Limb (tissue), 2 donors: Measurements from ENCODE around the gene TMEM255B.

Source experiments
- DNase-seq, 2 donors: peaks; one replicate each; pipeline ENCODE4 v3.0.0-alpha.2; 2016; ENCODE audit errors: extremely low spot score in 2 of 2

The TMEM255B gene

DNA sequence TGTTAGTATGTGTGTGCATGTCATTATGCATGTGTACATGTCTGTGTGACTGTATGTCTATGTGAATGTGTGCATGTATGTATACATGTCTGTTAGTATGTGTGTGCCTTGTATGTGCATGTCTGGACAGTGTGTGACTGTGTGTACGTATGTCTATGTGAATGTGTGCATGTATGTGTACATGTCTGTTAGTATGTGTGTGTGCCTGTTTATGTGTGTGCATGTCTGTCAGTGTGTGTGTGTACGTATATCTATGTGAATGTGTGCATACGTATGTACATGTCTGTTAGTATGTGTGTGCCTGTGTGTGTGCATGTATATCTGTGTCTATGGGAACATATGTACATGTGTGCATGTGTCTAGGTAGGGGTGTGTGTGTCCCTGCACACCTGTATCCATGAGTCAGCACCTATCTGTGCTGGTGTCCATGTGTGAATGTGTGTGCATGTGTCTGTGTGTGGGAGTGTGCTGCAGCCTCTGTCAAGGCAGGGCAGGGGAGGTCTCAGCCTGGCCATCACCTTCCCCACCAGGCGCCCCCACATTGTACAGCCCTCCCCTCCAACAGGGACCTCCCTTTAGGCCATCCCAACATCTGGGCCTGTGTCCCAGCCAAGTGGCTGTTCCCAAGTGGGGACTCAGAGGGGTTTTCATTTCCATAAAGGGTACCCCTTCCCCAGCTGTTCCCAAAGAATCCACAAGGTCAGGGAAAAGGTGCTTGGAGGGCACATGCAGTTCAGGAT, 100.5 kb downstream of the TMEM255B start:
- DNase-seq, result peak in 1 of 2 donors; percentile 18

DNA sequence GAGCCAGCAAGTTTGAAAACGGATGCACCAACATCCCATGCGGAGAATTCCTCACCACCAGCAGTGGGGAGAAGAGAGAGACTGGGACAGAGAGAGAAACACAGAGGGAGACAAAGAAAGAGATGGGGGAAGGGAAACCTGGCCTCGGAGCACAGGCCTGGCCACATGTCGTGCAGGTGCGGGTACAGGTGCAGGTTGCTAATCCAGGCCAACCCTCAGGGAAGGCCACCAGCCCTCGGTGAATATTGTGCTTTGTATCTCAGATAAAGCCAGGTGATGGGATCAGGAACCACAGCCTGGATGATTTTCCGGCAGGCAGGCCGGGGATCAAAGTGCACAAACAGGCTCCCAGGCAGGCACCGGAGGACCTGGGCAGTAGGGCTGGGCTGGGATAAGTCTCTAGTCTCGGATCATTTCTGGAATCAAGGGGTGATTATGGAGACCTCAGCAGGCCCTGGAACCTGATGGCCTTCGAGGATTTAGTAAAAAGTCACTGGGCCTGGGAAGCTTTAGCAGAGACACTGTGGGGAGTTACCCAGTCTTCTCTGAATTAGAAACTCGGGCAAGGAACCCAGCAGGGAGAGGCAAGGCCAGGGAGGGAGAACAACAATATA, 101.1 kb downstream of the TMEM255B start:
- DNase-seq, result peak in 1 of 2 donors; percentile 8

DNA sequence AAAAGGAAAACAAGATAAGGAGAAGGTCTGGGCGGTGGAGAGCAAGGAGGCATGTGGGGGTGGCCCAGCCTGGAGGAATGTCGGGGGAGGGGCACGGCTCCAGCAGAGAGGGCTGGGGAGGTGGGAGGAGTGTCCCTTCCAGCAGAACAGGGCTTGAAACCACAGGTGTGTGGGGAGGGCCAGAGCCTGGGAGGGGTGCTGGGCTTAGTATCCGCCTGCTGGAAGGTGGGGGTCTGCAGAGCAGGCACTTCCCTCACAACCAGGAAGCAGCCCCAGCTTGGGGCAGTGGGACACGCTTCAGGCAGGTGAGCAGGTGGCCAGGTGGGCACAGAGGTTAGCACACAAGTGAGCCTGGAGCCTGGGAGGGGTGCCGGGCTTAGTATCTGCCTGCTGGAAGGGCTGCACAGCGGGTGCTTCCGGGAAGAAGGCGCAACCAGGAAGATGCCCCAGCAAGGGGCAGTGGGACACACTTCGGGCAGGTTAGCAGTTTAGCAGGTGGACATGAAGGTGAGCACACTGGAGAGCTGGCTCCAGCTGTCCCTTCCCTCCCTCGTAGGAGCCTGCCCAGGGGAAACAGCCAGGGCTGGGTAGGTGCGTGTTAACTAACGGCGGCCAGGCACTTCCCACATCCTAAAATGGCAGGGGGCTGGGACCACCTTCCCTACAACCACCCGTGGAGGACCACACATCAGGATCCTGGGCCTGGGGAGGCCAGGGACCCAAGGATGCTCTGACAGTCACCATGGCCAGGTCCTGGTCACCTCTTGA, 101.8 kb downstream of the TMEM255B start:
- DNase-seq, result no peak

DNA sequence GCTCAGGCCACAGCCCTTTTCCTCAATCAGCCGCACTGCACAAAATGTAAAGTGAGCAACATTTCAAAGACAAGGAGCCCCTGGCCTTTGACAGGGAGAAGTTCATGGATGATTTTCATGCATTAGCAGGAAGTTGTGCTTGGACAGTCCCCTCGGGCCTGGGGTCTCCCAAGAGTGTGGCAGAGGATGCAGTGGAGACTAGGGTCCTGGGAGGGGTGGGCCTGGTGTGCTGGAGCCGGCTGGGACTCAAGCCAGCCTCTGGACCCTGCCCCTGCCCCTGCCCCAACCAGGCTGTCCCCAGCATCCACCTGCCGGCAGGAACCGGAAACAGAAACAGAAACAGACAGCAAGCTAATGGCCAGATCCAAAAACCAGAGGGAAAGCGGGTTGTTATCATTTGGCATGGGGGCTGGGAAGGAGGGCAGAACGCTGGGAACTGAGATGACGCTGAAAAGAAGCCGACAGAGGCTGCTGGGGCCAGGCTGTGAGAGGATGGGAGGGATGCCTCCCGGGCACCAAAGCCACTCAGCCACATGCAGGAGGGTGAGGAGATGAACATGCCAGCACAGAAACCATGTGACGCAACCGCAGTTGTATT, 102.5 kb downstream of the TMEM255B start:
- no peak for DNase-seq

DNA sequence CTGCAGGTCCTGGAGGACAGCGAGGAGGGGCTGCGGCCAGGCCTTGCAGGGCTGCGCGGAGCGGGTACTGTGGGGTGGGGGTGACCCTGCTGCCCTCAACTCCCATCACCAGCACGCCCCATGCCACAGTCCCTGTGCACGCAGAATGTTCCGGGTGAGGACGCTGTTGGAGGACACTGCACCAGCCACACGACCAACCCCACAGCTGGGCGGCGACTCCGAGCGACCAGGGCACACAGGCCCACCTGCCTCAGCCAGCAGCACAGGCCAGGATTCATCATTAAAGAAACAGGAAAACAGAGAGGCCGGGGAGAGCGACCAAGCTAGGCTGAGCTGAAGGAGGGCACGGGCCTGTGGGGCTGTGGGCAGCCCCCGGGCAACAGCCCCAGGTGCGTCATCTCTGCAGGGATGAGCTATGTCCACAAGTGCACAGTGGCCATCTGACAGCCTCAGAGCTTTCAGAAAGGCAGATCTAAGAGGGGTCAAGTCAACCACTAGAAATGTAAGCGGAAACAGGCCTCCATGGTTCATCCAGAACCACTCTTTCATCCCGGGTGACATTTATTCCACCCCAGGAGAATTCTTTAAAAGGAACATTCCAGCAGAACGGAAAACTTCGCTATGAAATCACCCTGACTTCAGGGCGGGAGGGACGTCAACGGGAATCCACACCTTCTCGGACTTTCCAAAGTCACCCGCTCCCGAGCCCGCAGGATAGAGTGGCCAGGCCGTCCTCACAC, 103.3 kb downstream of the TMEM255B start:
- DNase-seq, result no peak

DNA sequence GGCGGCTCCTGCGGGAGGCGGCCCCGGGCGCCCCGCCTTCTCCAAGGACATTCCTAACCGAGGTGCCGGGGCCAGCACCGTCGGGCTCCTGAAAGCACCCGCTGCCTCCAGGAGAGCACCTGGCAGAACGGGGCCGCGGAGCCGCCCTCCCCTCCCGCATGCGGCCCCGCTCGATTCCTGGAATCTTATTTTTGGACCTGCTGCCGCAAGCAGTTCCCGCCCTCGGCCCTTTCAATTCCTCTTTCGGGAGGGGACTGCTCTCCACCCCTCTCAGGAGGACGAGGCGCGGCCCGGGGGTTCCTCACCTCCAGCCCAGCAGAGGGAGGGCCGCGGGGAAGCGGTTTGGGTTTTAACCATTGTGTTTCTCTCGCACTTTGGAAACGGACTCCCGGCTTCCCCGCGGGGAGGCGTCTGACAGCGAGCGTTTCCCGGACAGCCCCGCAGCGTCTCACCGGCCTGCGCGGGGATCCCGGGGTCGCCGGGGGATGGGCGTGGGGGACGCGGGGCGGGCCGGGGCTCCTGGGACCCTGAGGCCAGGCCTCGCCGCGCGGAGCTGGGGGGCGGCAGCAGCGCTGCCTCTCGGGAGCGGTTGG, 104.0 kb downstream of the TMEM255B start:
- peak; percentile 33 to 63 for DNase-seq

DNA sequence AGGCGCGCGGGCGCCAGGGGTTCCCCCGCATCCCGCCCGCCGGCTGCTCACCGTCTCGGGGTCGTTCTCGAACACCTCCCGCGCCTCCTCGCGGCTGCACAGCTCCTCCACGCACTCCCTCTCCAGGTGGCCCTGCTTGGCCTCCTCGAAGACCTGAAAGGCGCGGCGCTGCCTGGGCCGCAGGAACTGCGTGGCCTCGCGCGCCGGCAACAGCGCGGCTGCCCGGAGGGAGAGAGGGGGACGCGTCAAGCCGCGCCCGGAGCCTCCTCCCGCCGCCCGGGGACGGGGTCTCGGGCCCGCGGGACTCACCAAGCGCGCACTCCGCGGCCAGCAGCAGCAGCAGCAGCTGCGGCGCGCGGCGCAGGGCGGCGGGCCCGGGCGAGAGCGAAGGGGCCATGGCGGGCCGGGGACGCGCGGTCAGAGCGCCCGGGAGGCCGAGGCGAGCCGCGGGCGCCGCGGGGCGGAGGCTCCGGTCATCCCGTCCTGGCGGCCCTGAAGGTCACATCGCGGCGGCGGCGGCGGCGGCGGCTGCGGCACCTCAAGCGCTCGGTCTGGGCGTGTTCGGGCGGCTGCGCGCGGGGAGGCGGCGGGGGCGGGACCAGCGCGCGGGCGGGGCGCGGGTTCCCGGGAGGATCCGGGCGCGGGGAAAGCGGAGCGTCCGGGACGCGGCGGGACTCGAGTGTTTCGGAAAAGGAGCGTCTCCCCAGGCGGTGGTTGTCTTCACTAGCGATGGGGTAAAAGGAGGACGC, 104.7 kb downstream of the TMEM255B start, which contains the start of gene GAS6:
GAS6 (minus strand) TSS at position 553 of the 749 bp plus-strand sequence; CDS start at position 397, 156 bp downstream.
- peak in 1 of 2 donors; percentile 73 for DNase-seq

DNA sequence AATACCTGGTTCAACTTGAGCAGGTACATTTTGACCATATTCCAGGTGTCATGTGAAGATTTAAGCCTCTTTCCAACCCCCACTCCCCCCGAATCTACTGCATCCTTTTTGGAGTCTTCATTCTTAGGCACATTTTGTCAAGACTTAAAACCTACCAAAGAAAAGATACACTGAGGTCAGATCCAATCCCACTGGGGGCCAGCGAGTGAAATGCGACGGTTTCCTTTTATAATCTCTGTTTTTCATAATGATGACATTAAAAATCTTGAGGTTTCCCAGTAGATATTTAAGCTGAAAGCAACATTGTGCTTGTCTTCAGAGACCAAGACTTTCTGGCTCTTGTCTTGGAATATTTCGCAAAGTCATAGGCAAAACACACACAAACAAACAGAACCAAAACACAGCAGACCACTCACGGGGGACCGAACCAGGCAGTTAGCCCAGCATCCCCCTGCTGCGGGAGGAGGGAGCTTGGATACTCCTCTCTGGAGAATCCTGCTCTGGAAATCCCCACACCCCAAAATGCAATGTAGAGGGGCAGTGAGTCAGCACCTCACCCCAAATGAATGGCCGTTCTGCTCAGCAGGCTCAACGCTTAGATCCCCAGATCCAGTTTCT, 105.4 kb downstream of the TMEM255B start:
- DNase-seq, result peak in 1 of 2 donors; percentile 24

DNA sequence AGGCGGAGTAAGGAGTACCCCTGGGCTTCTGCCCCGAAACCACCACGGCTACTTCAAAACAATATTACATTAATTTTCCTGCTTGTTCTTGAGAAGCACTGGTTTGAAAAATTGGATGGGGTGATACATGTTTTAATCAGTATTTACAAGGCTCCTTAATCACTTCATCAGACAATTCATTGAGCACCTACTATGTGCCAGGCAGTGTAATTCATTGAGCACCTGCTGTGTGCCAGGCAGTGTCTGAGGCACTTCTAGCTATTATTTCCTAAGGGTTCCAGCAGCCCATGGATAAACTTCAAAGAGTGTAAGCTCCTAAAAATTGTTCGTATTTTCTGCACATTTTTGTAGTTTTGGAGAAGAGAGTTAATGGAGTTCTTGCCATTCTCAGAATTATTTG, 106.4 kb downstream of the TMEM255B start:
- peak in 1 of 2 donors; percentile 0 for DNase-seq
